Body of pancreas (tissue), 4 donors: ENCODE measurements around the gene IL1RAPL2.

ENCODE experiments used
- CTCF ChIP-seq, 7 experiments: fragments of 450-650 bp in 4 of 7; fragments of 200-600 bp in 3 of 7; sonication (generic) in 3 of 7; IDR thresholded peaks; one replicate each; pipeline ENCODE4 v1.5.1; 2016 to 2019; ENCODE audit warnings: antibody characterized with exemption in 7 of 7
- POLR2A ChIP-seq, 3 donors: fragments of 450-650 bp; IDR thresholded peaks; one replicate each; pipeline ENCODE4 v1.6.1; 2016; ENCODE audit warnings: antibody characterized with exemption in 3 of 3, mild to moderate bottlenecking in 2 of 3

- TF ChIP-seq POLR2A (IDR thresholded peaks at IDR 0.05) (no peak), CTCF (IDR thresholded peaks at IDR 0.05) (no peak)
Measured at GRCh38 chrX:104842646-104843045, 276.6 kb downstream of the IL1RAPL2 start.
